ENCODE data around the gene REV1.

REV1 gene

GRCh38 chr2:99397266-99397920 is 92.4 kb downstream of the REV1 start:
- FAIRE-seq = no peak
- no peak for TF ChIP-seq CTCF (IDR thresholded peaks at IDR 0.05; ENCODE audit: insufficient read depth, missing control alignments)

GRCh38 chr2:99395589-99396130 is 94.2 kb downstream of the REV1 start:
- no peak for TF ChIP-seq CTCF (IDR thresholded peaks at IDR 0.05; ENCODE audit: insufficient read depth, missing control alignments)
- DNase-seq (ENCODE audit: insufficient read length, low spot score) (no peak), FAIRE-seq (no peak)

More at GRCh38 chr2:99397266-99397920, 92.4 kb downstream of the REV1 start:
- DNase-seq (ENCODE audit: insufficient read length, low spot score) = no peak

GRCh38 chr2:99389946-99390345 is 99.9 kb downstream of the REV1 start:
- no peak for TF ChIP-seq CTCF (IDR thresholded peaks at IDR 0.05; ENCODE audit: insufficient read depth, missing control alignments)
- FAIRE-seq (no peak), DNase-seq (ENCODE audit: insufficient read length, low spot score) (no peak)

- FAIRE-seq (no peak), DNase-seq (ENCODE audit: insufficient read length, low spot score) (no peak)
- TF ChIP-seq CTCF (IDR thresholded peaks at IDR 0.05; ENCODE audit: insufficient read depth, missing control alignments) = no peak
Observed at GRCh38 chr2:99389371-99389770, 100.4 kb downstream of the REV1 start.

- FAIRE-seq (no peak), DNase-seq (ENCODE audit: insufficient read length, low spot score) (no peak)
- TF ChIP-seq CTCF (IDR thresholded peaks at IDR 0.05; ENCODE audit: insufficient read depth, missing control alignments) = no peak
Observed at GRCh38 chr2:99388892-99389291, 100.9 kb downstream of the REV1 start.

- no peak for DNase-seq (ENCODE audit: insufficient read length, low spot score)
- FAIRE-seq = no peak
- no peak for TF ChIP-seq CTCF (IDR thresholded peaks at IDR 0.05; ENCODE audit: insufficient read depth, missing control alignments)
Observed at GRCh38 chr2:99386011-99386410, 103.8 kb downstream of the REV1 start.

GRCh38 chr2:99382143-99382542 is 107.7 kb downstream of the REV1 start:
- FAIRE-seq (no peak), DNase-seq (ENCODE audit: insufficient read length, low spot score) (no peak)
- no peak for TF ChIP-seq CTCF (IDR thresholded peaks at IDR 0.05; ENCODE audit: insufficient read depth, missing control alignments)

Measured in D721Med (cell line).